Astrocyte of the hippocampus (primary cell): ENCODE measurements around the gene GNG4.
A peak's percentile ranks its signal among the peaks of the same experiment; 100 is the strongest.

ENCODE experiments used
- DNase-seq: peaks from one replicate; pipeline ENCODE4 v3.0.0; 2011; ENCODE audit warnings: low read depth, low spot score

The GNG4 gene

DNA sequence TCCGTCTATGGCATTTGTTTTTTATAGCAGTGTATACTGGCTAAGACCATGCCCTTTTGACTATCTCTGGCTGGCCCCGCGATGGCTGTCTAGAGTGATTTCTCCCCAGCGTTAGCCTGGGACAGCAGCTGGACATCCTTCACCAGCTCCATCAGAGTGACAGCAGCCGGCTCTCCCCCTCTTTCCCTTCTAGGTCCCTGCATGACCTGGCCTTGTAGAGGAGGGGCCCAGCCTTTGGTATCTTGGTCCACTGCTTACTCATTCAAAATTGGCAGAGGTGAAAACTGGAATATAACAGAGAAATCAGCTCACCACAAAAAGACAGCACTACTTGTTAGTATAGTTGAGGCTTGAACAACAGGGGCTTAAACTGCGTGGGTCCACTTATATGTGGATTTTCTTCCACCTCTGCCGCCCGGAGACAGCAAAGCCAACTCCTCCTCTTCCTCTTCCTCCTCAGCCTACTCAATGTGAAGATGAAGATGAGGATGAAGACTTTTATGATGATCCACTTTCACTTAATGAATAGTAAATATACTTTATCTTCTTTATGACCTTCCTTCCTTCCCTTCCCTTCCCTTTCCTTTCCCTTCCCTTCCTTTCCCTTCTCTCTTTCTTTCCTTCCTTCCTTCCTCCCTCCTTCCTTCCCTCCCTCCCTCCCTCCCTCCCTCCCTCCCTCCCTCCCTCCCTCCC lies 116.0 kb downstream of the GNG4 start:
- DNase-seq: peak; percentile 16

DNA sequence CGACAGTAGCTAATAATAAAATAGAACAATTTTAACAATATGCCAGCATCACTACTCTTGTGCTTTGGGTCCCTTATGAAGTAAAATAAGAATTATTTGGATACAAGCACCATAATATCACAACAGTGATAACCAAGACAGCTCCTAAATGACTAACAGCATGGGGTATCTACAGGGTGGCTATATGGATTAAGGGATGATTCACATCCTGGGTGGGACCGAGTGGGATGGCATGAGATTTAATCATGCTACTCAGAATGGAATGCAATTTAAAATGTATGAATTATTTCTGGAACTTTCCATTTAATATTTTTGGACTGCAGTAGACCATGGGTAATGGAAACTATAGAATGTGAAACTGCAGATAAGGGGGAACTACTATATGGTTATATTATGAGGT lies 117.2 kb downstream of the GNG4 start:
- no peak for DNase-seq

DNA sequence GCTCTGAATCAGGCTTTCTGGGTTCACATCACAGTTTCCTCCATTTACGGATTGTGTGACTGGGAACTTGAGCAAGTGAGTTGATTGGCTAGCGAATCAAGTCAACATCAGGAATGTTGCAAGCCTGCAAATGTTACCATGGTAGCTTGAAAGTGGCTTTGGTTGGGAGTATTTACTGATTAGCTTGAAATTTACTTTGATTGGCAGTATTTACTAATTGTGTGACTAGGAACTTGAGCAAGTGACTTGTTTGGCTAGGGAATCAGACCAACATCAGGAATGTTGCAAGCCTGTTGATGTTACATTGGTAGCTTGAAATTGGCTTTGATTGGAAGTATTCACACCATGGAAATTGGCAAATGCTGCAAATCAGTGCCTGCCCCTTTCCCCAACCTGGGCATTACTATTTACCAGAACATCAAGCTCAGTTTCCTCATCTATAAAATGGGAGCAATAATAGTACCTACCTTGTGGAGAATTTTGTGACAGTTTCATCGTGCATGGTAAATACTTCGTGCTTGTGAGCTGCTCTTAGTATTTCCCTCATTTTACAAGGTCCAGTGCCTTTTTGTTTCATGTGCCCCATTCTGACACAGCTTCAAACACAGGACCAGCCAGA lies 122.3 kb downstream of the GNG4 start:
- DNase-seq: peak; percentile 39

DNA sequence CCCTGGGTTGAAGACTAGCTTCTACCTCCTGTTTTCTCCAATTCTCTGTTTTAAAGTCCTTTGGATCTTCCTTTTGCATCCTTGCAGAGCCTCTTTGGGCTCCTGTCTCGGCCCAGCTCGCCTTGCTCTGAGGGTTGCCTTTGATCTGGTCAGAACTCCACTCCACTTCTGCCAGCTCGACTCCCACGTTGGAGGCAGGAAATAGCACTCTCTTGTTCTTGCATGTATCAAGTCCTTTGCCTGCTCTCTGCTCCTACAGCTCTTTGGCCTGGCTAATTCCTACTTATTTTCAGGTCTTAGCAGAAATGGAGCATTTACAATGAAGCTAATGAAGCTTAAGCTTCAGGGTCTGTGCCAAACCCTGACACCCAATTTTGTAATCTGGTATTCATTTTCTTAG lies 124.3 kb downstream of the GNG4 start:
- peak; percentile 26 for DNase-seq

DNA sequence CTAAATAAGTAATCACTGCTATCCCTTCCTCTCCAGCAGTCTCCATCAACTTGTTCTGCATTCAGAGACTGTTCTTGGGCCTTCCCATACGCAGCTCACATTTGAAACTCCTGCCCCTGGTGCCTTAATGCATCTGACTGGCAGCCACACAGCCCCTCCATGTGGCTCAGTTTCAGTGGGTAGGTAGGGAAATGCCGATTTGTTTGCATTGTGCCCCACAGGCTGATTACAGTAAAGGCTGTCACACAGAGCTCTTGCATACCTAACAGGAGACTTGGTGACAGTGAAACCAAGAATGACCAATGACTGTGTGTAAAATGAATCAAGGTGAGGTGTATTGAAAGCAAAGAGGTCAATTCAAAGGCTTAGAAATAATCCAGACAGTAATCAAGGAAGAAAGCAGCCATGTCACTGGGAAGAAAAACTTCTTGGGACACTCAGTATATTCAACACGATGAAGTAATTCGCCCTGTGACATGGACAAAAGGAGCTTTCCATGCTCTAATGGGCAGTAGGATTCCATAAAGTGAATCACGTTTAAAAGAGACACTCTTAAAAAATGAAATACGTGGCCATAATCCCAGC lies 132.6 kb downstream of the GNG4 start:
- no peak for DNase-seq

DNA sequence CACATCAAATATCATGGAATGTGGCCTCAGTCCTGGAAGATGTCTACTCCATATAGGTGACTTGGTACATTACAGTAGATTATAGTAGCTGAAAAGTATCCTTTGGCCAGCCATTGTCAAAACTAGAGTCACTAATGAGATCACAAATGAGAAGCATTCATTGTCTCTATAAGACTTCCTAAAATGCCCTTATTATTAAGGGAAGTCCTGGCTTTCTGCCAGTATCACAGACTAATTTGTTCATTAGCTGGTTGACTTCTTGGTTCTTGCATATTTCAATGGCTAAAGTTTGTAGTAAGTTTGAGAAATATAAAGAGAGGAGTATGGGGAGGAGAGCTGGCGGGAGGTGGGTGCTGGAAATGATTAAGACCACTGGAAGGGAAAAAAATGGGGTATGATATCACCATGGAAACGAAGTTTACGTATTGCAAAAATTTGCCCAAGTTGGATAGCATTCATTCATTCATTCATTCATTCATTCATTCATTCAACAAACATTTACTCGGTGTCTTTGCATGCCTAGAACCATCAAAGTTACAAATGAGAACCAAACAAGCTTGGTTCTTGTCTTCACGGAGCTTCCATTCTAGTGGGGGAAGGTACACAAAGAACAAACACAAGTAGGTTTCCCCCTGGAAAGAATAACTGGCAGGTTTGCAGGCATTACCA lies 133.6 kb downstream of the GNG4 start:
- no peak for DNase-seq

DNA sequence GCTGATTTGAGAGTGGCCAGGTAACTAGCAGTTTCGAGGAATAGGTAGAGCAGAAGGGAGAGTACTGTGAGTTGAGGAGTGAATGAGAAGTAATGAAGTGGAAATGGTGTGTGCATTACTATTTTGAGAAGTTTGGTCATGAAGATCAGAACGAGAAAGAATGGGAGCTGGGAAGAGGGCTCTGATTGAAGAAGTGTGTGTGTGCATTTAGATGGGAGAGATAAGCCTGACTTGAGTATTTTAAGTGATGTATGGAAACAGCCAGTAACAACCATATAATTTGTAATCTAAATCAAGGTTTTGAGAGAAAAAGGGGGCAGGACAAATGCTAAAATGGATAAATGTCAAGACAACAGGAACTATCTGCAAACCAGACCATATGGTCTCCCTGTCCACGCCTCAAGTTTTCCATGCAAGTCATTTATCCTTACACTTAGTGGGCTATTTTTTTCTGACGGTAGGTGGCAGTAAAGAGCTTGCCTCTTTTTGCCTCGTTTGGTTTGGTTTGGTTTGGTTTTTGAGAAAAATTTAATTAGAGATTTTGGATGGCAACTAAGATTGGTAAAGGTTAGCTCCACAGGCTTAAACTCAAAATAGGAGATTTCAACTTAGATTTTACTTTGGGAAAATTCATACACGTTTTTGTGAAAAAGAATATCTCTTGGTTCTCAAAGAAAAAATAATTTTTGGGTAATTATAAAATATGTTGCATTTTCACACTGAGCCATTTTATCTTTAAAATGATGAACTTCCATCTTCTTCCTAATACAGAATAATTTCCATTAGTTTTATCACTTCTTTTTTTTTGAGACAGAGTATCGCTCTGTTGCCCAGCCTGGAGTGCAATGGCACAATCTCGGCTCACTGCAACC lies 135.9 kb downstream of the GNG4 start:
- peak; percentile 82 for DNase-seq

DNA sequence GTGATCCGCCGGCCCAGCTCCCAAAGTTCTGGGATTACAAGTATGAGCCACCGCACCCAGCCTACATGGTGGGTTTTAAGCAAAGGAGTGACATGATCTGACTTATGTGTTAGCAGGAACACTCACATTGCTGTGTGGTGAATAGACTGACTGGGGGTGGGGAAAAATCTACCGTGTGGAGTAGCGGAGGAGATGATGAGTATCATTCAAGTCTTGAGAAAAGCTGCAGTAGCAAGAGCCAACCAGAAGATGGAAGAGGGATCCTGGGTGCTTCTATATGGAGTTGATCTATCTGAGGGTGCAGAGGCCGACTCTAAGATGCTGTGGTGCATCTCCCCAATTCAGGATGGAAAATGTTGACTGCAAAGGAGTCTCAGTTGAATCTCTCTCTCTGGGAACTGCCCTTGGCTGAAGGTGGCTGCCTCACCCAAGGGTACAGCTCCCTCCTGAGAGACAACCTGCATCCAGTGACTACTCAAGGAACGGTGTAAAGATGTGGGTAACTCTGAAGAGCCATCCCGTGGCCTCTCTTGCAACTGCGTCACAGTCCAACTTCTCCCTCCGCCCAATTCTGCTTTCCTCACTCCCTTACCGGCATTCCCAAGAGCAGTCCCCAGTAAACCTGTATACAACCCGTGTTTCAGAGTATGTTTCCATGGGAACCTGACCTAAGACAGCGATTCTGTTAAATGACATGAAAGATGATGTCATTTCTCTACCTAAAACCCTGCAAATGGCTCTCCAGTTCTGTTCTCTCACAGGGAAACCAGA lies 137.9 kb downstream of the GNG4 start:
- DNase-seq: peak; percentile 29

DNA sequence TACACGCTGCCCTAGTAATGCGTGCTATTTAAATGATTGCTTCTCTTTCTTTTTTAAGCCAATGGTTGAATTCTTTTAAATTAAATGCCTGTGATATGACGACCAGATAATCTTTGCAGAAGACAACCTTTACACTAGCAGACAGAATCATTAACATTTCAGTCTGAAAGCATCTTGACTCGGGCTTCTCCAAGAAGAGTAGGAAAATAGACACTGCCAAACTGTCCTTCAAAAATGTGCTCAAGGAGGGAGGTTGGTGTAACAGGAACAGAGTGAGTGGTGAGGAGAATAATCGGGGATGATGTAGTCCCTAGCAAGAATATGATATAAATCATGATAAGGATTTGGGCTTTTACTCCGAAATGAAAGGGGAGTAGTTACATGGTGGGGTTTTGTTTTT lies 138.8 kb downstream of the GNG4 start:
- DNase-seq: no peak

DNA sequence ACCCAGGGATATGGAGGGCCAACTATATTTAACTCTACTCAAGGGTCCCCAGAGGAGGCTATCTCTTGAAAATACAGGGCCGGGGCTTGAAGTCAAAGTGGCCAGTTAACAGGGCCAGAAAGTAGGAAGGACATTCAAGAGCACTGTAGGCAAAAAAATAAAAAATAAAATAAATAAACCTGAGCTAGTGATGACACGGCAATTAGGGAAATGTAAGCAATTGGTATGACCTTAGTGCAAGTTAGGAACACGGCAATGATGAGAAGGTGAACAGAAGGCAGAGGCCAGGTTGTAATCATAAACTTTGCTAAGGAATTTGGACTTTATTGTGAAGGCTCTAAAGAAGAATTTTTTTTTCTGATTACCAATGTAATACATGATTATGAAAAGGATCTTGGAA lies 142.0 kb downstream of the GNG4 start:
- no peak for DNase-seq

DNA sequence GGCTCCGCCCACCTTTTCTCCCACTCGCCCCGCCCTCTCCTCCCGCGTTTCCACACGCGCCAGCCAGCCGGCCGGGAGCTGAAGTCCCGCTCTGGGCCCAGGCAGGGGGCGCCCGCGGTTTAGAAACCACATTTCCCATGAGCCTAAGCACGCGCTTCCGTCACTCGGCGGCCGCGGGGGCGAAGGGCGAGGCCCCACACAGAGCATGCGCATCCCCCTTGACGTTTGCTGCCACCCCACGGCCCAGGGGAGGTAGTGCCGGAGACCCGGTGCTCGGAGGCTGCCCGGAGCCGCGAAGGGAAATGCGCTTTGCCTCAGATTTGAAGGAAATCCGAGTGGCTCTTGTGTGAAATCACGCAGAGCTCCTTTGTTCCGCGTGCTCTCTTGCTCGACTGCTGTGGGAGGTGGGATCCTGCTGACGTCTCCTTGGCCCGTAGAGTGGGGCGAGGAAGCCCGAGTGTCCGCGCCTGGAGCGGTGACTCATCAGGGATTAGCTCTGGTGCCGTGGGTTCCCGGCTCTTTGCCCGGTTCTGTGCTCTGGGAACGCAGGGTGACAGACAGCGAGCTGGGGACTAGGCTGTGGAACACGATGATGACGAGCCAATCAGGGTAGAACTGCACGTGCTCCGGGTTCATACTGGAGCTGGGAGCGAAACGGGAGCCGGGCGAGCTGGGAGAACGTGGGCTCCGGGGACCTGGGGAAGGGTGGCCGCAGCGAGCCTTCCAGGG lies 144.9 kb downstream of the GNG4 start:
- DNase-seq: peak; percentile 100

DNA sequence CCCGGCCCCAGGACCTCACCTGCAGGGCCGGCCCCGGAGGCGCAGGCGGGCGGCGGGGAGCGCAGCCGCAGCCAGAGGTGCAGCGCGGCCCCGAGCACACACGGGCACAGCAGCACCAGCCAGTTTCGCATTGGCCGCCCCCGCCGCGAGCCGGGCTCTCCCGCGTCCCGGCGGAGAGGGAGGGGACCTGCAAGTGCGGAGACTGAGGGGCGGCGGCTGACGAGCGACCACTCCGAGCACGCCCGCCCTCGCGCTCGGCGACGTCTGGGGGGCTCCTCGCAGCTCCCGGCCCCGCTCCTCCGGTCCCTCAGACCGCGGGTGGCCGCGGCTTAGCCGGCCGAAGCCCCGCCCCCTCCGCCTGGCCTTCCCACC lies 145.5 kb downstream of the GNG4 start, which contains the start of gene B3GALNT2:
TSS of gene B3GALNT2 (minus strand) at position 331 of the 372 bp plus-strand sequence. CDS start at position 131, 200 bp downstream.
- no peak for DNase-seq

DNA sequence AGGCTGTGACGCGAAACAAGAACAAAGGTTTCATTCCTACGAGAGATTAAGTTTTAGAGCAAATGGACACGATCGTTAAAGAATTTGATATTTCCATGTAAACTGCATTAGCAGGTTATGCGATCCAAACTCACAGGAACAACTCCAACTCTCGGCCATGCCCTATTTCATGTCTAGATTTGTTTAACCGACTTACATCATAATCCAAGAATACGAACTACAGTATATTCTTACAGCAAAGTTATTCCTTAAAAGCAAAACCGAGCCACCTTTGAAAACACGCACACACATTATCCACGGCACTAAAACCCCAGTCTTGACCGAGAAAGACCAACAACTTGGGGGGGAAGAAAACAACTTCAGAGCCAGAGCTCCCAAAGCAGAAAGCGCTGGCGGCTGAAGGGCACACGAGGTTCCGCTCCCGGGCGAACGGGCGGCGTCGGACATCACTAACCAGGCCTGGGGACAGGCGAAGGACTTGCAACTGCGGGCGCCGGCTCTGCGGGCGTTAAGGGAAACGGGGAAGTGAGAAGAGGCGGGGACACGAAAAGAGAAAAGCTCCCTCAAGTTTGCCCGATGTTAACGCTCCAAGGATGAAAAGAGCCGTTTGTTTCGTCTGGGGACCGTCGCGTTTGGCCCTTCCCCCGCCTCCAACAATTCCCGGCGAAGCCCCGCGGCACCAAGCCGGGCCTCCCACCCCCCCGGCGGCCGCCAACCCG lies 146.0 kb downstream of the GNG4 start:
- DNase-seq: peak; percentile 78

DNA sequence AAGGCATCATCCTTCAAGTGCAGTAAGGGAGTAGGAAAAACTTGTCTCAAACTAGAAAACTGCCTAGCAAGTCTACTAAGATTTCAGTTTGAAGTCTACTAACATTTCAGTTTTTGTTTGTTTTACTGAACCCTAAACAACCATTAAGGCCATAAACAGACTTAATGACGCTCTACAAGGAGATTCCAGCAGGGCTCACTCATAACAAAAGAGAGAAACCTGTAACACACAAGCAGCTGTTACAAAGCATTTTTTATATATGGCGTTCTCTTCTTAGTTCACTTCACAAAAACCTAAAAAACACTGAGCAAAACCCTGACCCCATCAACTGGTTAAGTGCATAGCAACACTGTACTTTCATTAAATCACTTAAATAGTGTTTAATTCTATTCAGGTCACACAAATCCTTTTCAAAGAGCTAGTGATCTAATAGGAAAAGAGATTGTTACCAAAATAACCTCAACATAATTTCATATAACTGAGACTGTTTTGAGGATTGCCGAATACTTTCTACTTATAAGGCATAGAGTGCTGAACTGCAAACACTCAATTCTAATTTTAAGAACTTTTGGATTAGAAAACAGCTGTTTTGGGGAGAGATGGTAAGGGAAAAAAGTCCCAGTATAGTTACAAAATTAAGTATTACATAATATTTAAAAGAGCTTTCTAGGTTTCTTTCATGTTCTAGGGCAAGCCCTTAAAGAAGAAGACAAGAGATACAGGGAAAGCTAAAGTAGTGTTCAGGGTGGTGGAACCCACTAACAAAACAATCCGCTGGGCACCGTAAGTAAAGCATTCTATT lies 146.8 kb downstream of the GNG4 start:
- DNase-seq: peak; percentile 47

DNA sequence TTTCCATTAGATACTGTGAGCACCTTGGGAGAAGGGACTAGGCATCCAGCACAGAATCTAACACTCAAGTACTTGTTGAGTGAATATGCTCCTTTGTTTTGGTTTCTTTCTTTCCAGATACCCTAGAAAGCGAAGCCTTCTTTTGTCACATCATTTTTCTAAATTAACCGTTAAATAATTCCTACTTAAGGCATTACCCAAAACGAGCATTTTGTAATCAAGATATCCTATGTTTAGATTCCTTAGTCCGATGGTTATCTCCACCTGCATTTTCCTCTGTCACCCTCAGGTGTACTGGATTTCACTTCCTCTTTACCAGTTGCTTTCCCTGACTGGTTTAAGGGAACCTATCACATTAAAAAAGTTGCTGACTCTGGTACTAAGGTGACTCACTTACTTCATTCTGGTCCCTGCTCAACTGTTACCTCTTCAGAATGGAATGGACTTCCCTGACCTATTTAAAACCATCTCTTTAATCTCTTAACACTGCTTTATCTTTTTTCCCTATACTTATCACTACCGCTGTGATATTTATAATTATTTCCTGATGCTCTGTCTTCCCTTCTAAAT lies 148.5 kb downstream of the GNG4 start:
- peak; percentile 30 for DNase-seq
